ENCODE measurements around the gene PCNX2.

DNA sequence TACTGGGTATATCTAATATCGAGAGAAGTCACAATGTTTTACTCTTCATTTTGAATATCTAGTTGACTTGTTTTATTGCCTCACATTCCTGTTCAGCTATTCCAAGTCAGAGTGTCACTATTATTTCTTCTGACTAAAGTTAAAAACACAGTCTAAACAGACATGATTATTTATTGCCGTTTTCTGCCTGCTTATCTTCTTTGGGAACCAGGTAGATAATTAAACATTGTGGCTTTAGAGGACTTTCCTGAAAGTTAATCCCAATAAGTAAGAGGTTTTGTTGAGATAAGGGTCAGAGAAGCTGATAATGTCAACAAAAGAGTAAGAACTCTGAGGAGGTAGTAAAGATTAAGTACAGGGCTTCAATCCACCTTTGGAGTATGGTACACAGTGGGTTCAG lies 53.8 kb downstream of the PCNX2 start:
- TF ChIP-seq CTCF (IDR thresholded peaks at IDR 0.05) (no peak), POLR2AphosphoS5 (IDR thresholded peaks at IDR 0.05) (no peak), EP300 (IDR thresholded peaks at IDR 0.05) (no peak)
